NCI-H2171 (cell line): Measurements from ENCODE around the gene GCG.

Experiments
- DNase-seq: peaks from one replicate; lab custom pipeline; 2025; lab: John Stamatoyannopoulos, UW

GCG gene

GRCh38 chr2:162099836-162100235, 52.2 kb downstream of the GCG start:
- no peak for DNase-seq
